DOHH2 (cell line): Measurements from ENCODE around the gene C4orf46.
A peak's percentile ranks its signal among the peaks of the same experiment; 100 is the strongest.
"Not testable (repeated sequence)": the region's sequence is repeated elsewhere in the genome, so short reads cannot be mapped to it uniquely, and the experiment has no call there.

Experiments
- H3F3A ChIP-seq: fragments of 200-600 bp; sonication (generic), shearing (Covaris generic); 2 replicates; pipeline ENCODE4 v1.6.0; 2016; ENCODE audit warnings: antibody characterized with exemption, mild to moderate bottlenecking; ENCODE audit not compliant: control insufficient read depth, insufficient read depth
- H3K27ac ChIP-seq: fragments of 200-600 bp; sonication (generic); 2 replicates; pipeline ENCODE4 v1.5.1; 2014; ENCODE audit warnings: low read depth, mild to moderate bottlenecking, low read length, moderate library complexity
- H3K27me3 ChIP-seq: fragments of 200-600 bp; sonication (generic); 2 replicates; pipeline ENCODE4 v1.6.1; 2014; ENCODE audit warnings: mild to moderate bottlenecking, low read length, mixed read lengths; ENCODE audit not compliant: control insufficient read depth
- H3K36me3 ChIP-seq: fragments of 200-600 bp; sonication (generic); 2 replicates; pipeline ENCODE4 v1.6.1; 2014; ENCODE audit warnings: mild to moderate bottlenecking, low read length, moderate library complexity, mixed read lengths; ENCODE audit not compliant: control insufficient read depth
- H3K4me1 ChIP-seq: fragments of 200-600 bp; sonication (generic); 2 replicates; pipeline ENCODE4 v1.6.1; 2014; ENCODE audit warnings: mild to moderate bottlenecking, low read length, mixed read lengths; ENCODE audit not compliant: control insufficient read depth
- H3K4me2 ChIP-seq: fragments of 200-600 bp; sonication (generic); 2 replicates; pipeline ENCODE4 v1.6.0; 2014; ENCODE audit warnings: mild to moderate bottlenecking, low read length, moderate library complexity
- H3K4me3 ChIP-seq: fragments of 200-600 bp; sonication (generic); 2 replicates; pipeline ENCODE4 v1.5.1; 2014; ENCODE audit warnings: mild to moderate bottlenecking, low read length, mixed read lengths
- H3K79me2 ChIP-seq: fragments of 200-600 bp; sonication (generic); 2 replicates; pipeline ENCODE4 v1.6.1; 2014; ENCODE audit warnings: mild to moderate bottlenecking, low read length, mixed read lengths; ENCODE audit not compliant: control insufficient read depth
- H3K9me2 ChIP-seq: fragments of 200-600 bp; sonication (generic); replicated peaks from 2 replicates; pipeline ENCODE4 v1.6.1; 2014; ENCODE audit warnings: mild to moderate bottlenecking, low read length, mixed read lengths; ENCODE audit not compliant: control insufficient read depth
- H3K9me3 ChIP-seq: fragments of 200-600 bp; sonication (generic); 2 replicates; pipeline ENCODE4 v1.6.1; 2014; ENCODE audit warnings: antibody characterized with exemption, low read length, mixed read lengths; ENCODE audit not compliant: control insufficient read depth, insufficient read depth
- H4K20me1 ChIP-seq: fragments of 200-600 bp; sonication (generic); 2 replicates; pipeline ENCODE4 v1.6.0; 2014; ENCODE audit warnings: low read depth, mild to moderate bottlenecking, antibody characterized with exemption, low read length, moderate library complexity; ENCODE audit not compliant: control insufficient read depth, insufficient read depth
- EZH2phosphoT487 ChIP-seq: fragments of 200-600 bp; sonication (generic); IDR thresholded peaks from 2 replicates; pipeline ENCODE4 v1.6.1; 2017; ENCODE audit warnings: borderline replicate concordance, mild to moderate bottlenecking, antibody characterized with exemption, low read length, moderate library complexity, mixed read lengths
- TF ChIP-seq, protein P1 (sequence below): fragments of 200-600 bp; sonication (generic); IDR thresholded peaks from one replicate; pipeline ENCODE4 v1.5.1; 2014; ENCODE audit warnings: antibody characterized with exemption, mild to moderate bottlenecking, low read depth, low read length; ENCODE audit not compliant: poor library complexity, severe bottlenecking

The C4orf46 gene

DNA sequence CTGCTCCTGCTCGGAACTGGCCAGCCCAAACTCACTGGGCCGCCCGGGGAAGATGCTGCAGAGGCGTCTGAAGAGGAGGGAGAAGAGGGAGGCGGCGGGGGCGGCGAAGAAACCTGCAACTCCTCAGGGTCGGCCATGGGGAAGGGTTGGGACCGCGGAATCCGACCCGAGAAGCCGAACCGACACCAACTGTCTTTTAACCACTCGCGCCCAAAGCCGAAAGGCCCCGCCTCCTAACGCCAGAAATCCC is at the start of gene C4orf46:
Gene C4orf46 (minus strand): TSS at position 223 of the 250 bp plus-strand sequence. CDS start 86 bp downstream, at position 137.
- Histone ChIP-seq H3K36me3 (peaks cover 20% of the 10 kb centered on the region), H3F3A (no peaks in the 10 kb centered on the region; the same call in none of the 2 replicates), H3K9me3 (no peaks in the 10 kb centered on the region), H3K9me2 (no peaks in the 10 kb centered on the region), H3K4me2 (peak within 1 kb of the TSS; percentile 97), H3K4me1 (peaks cover 27% of the 10 kb centered on the region), H4K20me1 (peaks cover 5% of the 10 kb centered on the region; the same call in 1 of the 2 replicates), H3K27ac (peak within 1 kb of the TSS; percentile 61), H3K4me3 (peak within 1 kb of the TSS; percentile 96), H3K27me3 (no peaks in the 10 kb centered on the region), H3K79me2 (peaks cover 48% of the 10 kb centered on the region)
- TF ChIP-seq, protein P1, sequence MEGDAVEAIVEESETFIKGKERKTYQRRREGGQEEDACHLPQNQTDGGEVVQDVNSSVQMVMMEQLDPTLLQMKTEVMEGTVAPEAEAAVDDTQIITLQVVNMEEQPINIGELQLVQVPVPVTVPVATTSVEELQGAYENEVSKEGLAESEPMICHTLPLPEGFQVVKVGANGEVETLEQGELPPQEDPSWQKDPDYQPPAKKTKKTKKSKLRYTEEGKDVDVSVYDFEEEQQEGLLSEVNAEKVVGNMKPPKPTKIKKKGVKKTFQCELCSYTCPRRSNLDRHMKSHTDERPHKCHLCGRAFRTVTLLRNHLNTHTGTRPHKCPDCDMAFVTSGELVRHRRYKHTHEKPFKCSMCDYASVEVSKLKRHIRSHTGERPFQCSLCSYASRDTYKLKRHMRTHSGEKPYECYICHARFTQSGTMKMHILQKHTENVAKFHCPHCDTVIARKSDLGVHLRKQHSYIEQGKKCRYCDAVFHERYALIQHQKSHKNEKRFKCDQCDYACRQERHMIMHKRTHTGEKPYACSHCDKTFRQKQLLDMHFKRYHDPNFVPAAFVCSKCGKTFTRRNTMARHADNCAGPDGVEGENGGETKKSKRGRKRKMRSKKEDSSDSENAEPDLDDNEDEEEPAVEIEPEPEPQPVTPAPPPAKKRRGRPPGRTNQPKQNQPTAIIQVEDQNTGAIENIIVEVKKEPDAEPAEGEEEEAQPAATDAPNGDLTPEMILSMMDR: no peak
- TF ChIP-seq EZH2phosphoT487: no peak

DNA sequence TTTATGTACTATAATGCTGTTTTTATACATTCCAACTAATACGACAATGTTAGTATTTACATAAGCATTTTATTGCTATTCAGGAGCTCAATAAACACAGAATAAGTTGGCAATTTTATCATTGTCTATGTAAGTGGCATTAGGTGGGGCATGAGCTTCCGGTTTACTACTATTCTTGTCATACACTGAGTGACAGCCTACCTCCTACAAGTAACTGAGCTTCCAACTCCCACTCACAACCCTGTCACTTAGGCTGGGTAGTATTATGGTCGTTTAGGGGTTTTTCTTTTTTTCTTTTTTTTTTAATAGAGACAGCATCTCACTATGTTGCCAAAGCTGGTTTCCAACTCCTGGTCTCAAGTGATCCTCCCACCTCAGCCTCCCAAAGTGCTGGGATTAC is 44.1 kb upstream of the C4orf46 start:
- Histone ChIP-seq H3K27ac (no peak overlapping the region), H3K27me3 (no peaks in the 10 kb centered on the region), H3K79me2 (peaks cover 3% of the 10 kb centered on the region; the same call in 1 of the 2 replicates), H4K20me1 (no peaks in the 10 kb centered on the region), H3F3A (no peaks in the 10 kb centered on the region), H3K4me2 (no peak overlapping the region), H3K36me3 (peaks cover 90% of the 10 kb centered on the region), H3K4me1 (no peaks in the 10 kb centered on the region), H3K9me3 (no peaks in the 10 kb centered on the region), H3K9me2 (no peaks in the 10 kb centered on the region), H3K4me3 (no peak overlapping the region)
- TF ChIP-seq, protein P1: no peak
- TF ChIP-seq EZH2phosphoT487: no peak

DNA sequence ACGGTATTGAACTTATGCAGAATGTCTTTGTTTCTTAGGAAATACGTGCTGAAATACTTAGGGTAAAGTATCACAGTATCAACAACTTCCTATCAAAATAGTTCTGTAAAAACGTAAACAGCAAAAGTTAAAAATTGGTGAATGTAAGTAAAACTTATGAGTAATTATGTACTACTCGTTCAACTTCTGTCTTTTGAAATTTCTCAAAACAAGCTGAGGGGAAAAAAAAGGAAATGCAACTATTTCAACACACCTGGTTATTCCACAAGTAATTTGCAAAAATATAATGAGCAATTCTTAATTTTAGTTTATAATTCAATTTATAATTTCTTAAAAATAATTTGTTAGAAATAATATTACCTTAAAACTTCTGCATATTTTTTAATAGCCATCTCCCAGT is 43.2 kb upstream of the C4orf46 start:
- no peaks in the 10 kb centered on the region for H3K9me2 ChIP-seq
- H3K4me2 ChIP-seq: no peak overlapping the region
- no peak overlapping the region for H3K27ac ChIP-seq
- no peak overlapping the region for H3K4me3 ChIP-seq
- no peaks in the 10 kb centered on the region for H3K9me3 ChIP-seq
- no peaks in the 10 kb centered on the region for H3F3A ChIP-seq
- no peaks in the 10 kb centered on the region for H4K20me1 ChIP-seq
- H3K79me2 ChIP-seq: peaks cover 2% of the 10 kb centered on the region; the same call in 1 of the 2 replicates
- H3K36me3 ChIP-seq: peaks cover 94% of the 10 kb centered on the region
- H3K4me1 ChIP-seq: no peaks in the 10 kb centered on the region
- H3K27me3 ChIP-seq: no peaks in the 10 kb centered on the region
- TF ChIP-seq, protein P1: no peak
- no peak for TF ChIP-seq EZH2phosphoT487

DNA sequence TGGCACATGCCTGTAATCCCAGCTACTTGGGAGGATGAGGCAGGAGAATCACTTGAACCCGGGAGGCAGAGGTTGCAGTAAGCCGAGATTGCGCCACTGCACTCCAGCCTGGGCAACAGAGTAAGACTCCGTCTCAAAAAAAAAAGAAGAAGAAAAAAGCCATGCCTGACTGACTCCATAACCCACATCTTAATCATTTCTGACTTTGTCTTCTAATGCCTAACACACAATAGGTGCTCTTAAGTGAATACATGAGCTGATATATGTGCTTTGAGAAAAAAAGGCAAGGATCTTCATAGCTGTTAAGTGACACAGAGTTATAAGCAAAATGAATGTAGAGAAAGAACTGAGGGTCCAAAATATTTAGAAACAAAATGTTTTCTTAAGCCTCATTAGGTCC is 40.9 kb upstream of the C4orf46 start:
- H3K9me3 ChIP-seq, H3K4me3 ChIP-seq, H3K4me1 ChIP-seq, H3K27ac ChIP-seq, H3F3A ChIP-seq, H3K9me2 ChIP-seq, H3K27me3 ChIP-seq, H3K4me2 ChIP-seq, H4K20me1 ChIP-seq, H3K79me2 ChIP-seq: not testable (repeated sequence)
- peaks cover 90% of the 10 kb centered on the region for H3K36me3 ChIP-seq
